Peyer's patch (tissue), 4 donors: Measurements from ENCODE around the gene RNH1. TPM values are rescaled to one million over a fixed set of nuclear protein-coding genes. Genes with fewer than 3 reads are reported as not detected.

Source experiments
- DNase-seq, 3 donors: peaks; one replicate each; pipeline ENCODE4 v3.0.0-alpha.2; 2017 to 2019
- H3K27ac ChIP-seq, 4 donors: fragments of 200-600 bp; sonication (generic); one replicate each; pipeline ENCODE4 v1.5.1; 2016 to 2019
- H3K27me3 ChIP-seq, 2 donors: fragments of 200-600 bp; sonication (generic); one replicate each; pipeline ENCODE4 v1.5.1; 2019
- H3K36me3 ChIP-seq, 3 donors: fragments of 200-600 bp; sonication (generic); one replicate each; pipeline ENCODE4 v1.5.1; 2016 to 2019
- H3K4me1 ChIP-seq, 4 donors: fragments of 200-600 bp; sonication (generic); one replicate each; pipeline ENCODE4 v1.5.1; 2016 to 2019
- H3K4me3 ChIP-seq, 4 donors: fragments of 200-600 bp; sonication (generic); 1 replicate in 3 of 4; 2 replicates in 1 of 4; pipeline ENCODE4 v1.5.1; 2016 to 2019; ENCODE audit warnings: mild to moderate bottlenecking in 1 of 4
- H3K9me3 ChIP-seq, 4 donors: fragments of 200-600 bp; sonication (generic); one replicate each; pipeline ENCODE4 v1.5.1; 2016 to 2019; ENCODE audit warnings: mild to moderate bottlenecking in 1 of 4
- CTCF ChIP-seq, 6 experiments: fragments of 450-650 bp in 4 of 6; fragments of 200-600 bp in 2 of 6; sonication (generic) in 1 of 6; IDR thresholded peaks; one replicate each; pipeline ENCODE4 v1.5.1; 2017 to 2019; ENCODE audit warnings: antibody characterized with exemption in 6 of 6, mild to moderate bottlenecking in 3 of 6, moderate library complexity in 1 of 6
- POLR2A ChIP-seq, 2 donors: fragments of 450-650 bp; IDR thresholded peaks; one replicate each; pipeline ENCODE4 v1.5.1; 2017; ENCODE audit warnings: antibody characterized with exemption in 2 of 2, mild to moderate bottlenecking in 2 of 2, moderate library complexity in 2 of 2
- total RNA-seq, 4 donors: library from RNA; depleted of rRNA; stranded (reverse); fragments of >200 nt; gene quantifications; one replicate each; pipeline ENCODE4 v1.1.0, GENCODE V29; 2016

The RNH1 gene
- total RNA-seq, 4 donors from 2014 or later = 130 to 157 (median 137) TPM

- H3K4me3 ChIP-seq = peak overlapping the region in 3 of 4 donors; percentile 67 to 93 (median 73)
- H3K36me3 ChIP-seq = peaks cover 0 to 26% (median 0%) of the 10 kb centered on the region in 3 donors
- peak in 2 of 3 donors; percentile 48 to 49 for DNase-seq
- H3K27ac ChIP-seq = no peak overlapping the region
- TF ChIP-seq CTCF (IDR thresholded peaks at IDR 0.05) = no peak
- no peak for TF ChIP-seq POLR2A (IDR thresholded peaks at IDR 0.05)
- H3K9me3 ChIP-seq = no peaks in the 10 kb centered on the region
- H3K27me3 ChIP-seq = no peaks in the 10 kb centered on the region
- H3K4me1 ChIP-seq = peaks cover 0 to 33% (median 26%) of the 10 kb centered on the region in 4 donors
Observed at GRCh38 chr11:533586-534395, 26.7 kb upstream of the RNH1 start.

GRCh38 chr11:532986-533585 is 26.0 kb upstream of the RNH1 start:
- Histone ChIP-seq H3K9me3 (no peaks in the 10 kb centered on the region), H3K36me3 (peaks cover 0 to 26% (median 0%) of the 10 kb centered on the region in 3 donors), H3K27ac (no peak overlapping the region), H3K4me3 (no peak overlapping the region), H3K27me3 (no peaks in the 10 kb centered on the region), H3K4me1 (peaks cover 0 to 31% (median 25%) of the 10 kb centered on the region in 4 donors)
- TF ChIP-seq POLR2A (IDR thresholded peaks at IDR 0.05) = no peak
- TF ChIP-seq CTCF (IDR thresholded peaks at IDR 0.05) = no peak
- DNase-seq = peak in 2 of 3 donors; percentile 44 to 46

- H3K27ac ChIP-seq = no peak overlapping the region
- no peaks in the 10 kb centered on the region for H3K9me3 ChIP-seq
- peaks cover 0 to 26% (median 0%) of the 10 kb centered on the region in 3 donors for H3K36me3 ChIP-seq
- H3K4me3 ChIP-seq = no peak overlapping the region
- no peaks in the 10 kb centered on the region for H3K27me3 ChIP-seq
- TF ChIP-seq CTCF (IDR thresholded peaks at IDR 0.05) = no peak
- TF ChIP-seq POLR2A (IDR thresholded peaks at IDR 0.05) = no peak
- peak in 2 of 3 donors; percentile 45 to 47 for DNase-seq
- peaks cover 0 to 25% (median 20%) of the 10 kb centered on the region in 4 donors for H3K4me1 ChIP-seq
Observed at GRCh38 chr11:532527-532985, 25.5 kb upstream of the RNH1 start.

- peaks cover 0 to 26% (median 0%) of the 10 kb centered on the region in 3 donors for H3K36me3 ChIP-seq
- no peak overlapping the region for H3K27ac ChIP-seq
- H3K9me3 ChIP-seq = no peaks in the 10 kb centered on the region
- no peaks in the 10 kb centered on the region for H3K27me3 ChIP-seq
- peaks cover 0 to 23% (median 15%) of the 10 kb centered on the region in 4 donors for H3K4me1 ChIP-seq
- peak in 1 of 3 donors; percentile 40 for DNase-seq
- TF ChIP-seq CTCF (IDR thresholded peaks at IDR 0.05) (no peak), POLR2A (IDR thresholded peaks at IDR 0.05) (no peak)
- H3K4me3 ChIP-seq = no peak overlapping the region
Observed at GRCh38 chr11:531919-532526, 25.0 kb upstream of the RNH1 start.

GRCh38 chr11:530960-531831 is 24.2 kb upstream of the RNH1 start:
- H3K27ac ChIP-seq = no peak overlapping the region
- H3K36me3 ChIP-seq = peaks cover 0 to 26% (median 0%) of the 10 kb centered on the region in 3 donors
- no peak for TF ChIP-seq POLR2A (IDR thresholded peaks at IDR 0.05)
- H3K4me3 ChIP-seq = no peak overlapping the region
- peak in 1 of 3 donors; percentile 41 for DNase-seq
- H3K27me3 ChIP-seq = no peaks in the 10 kb centered on the region
- H3K4me1 ChIP-seq = peaks cover 0 to 20% (median 10%) of the 10 kb centered on the region in 4 donors
- no peaks in the 10 kb centered on the region for H3K9me3 ChIP-seq
